NT2/D1 (cell line): ENCODE measurements around the gene FSTL4.

Experiments used
- SUZ12 ChIP-seq: IDR thresholded peaks from 2 replicates; pipeline ENCODE4 v1.6.1; 2011; ENCODE audit not compliant: insufficient read length, insufficient read depth; ENCODE audit errors: extremely low read depth
- YY1 ChIP-seq: IDR thresholded peaks from 2 replicates; pipeline ENCODE4 v1.6.1; 2011; ENCODE audit not compliant: insufficient read length, insufficient read depth
- ZNF274 ChIP-seq: IDR thresholded peaks from 2 replicates; pipeline ENCODE4 v1.6.1; 2011; ENCODE audit warnings: mild to moderate bottlenecking, low read depth, low read length

DNA sequence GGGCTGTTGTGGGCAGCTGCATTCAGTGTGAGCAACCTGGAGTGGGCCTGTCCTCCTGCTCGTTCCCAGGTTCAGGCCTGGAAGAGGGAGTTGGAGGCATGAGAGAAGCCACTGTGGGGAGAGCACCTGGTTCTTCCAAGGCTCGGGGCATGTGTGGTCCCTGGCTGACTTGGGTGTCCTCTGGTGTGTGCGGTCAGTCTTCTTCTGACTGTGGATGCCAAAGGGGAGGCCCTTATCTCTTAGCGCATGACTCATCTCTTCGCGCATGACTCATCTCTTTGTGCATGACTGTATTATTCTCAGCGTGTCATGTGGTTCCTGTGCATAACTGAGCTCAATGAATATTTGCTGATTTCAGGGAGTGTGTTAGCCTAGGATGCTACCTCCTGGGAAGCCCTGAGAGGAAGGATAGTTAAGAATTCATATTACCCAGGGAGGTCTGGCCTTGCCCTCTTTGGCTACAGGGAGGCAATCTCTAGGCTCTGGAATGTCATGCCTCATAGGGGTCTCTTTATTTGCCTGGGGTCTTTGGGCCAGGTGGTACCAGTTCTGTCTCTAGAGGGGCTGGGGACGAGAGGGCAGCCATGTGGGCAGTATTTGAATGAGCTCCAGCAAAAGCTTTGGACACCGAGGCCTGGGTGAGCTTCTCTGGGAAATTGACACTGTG lies 371.8 kb downstream of the FSTL4 start:
- TF ChIP-seq YY1 (no peak), SUZ12 (no peak), ZNF274 (no peak)
